Activated naive CD4-positive, alpha-beta T cell treated with Interleukin-2 at 50 U/mL for 16 hours (primary cell): Measurements from ENCODE around the gene DNAJA2.

ENCODE experiments used
- DNase-seq: peaks from one replicate; pipeline ENCODE4 v3.0.0-alpha.2; 2020

DNAJA2 gene

DNA sequence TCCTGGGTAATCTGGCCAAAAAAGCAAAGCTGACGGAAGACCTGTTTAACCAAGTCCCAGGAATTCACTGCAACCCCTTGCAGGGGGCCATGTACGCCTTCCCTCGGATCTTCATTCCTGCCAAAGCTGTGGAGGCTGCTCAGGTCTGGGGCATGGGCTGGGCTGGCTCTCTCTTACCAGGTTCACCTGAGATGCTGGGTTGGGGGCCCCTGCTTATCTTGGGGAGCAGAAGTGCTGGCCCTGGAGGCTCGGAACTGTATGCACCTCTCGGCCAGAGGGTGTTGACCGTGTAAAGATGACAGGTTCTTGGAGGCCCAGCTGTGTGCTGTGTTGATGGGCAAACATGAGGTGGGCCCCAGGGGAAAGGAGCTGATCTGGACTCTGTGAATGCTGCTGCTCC lies 49.1 kb downstream of the DNAJA2 start:
- DNase-seq, result no peak

- DNase-seq, result no peak
Measured at GRCh38 chr16:46923513-46924295, 49.8 kb downstream of the DNAJA2 start.

- no peak for DNase-seq
Measured at GRCh38 chr16:46922239-46922638, 51.2 kb downstream of the DNAJA2 start.

GRCh38 chr16:46920402-46921068 lies 52.9 kb downstream of the DNAJA2 start:
- no peak for DNase-seq

GRCh38 chr16:46918905-46919792 lies 54.3 kb downstream of the DNAJA2 start:
- peak; percentile 29 for DNase-seq

- no peak for DNase-seq
Measured at GRCh38 chr16:46918400-46918799, 55.1 kb downstream of the DNAJA2 start.

DNA sequence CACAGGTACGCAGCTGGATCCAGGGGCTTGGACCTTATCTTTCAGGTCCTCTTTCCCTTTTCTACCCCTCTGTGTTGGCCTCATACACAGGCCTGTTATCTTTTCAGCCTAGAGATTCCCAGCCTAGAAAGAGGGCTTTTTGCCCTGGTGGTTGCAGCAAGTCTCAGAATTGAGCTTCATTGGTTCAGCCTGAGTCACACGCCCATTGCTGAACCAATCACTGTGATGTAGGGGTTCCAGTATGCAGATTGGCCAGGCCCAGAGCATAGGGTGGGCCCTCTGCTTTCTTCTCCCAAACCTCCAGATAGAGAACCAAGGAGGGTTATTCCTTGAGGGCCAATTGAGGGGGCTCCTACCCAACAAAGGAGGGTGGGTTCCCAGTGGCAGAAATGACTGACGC lies 56.5 kb downstream of the DNAJA2 start:
- no peak for DNase-seq

- no peak for DNase-seq
Measured at GRCh38 chr16:46915483-46916025, 57.9 kb downstream of the DNAJA2 start.

GRCh38 chr16:46914556-46915201 lies 58.8 kb downstream of the DNAJA2 start:
- DNase-seq, result no peak

DNA sequence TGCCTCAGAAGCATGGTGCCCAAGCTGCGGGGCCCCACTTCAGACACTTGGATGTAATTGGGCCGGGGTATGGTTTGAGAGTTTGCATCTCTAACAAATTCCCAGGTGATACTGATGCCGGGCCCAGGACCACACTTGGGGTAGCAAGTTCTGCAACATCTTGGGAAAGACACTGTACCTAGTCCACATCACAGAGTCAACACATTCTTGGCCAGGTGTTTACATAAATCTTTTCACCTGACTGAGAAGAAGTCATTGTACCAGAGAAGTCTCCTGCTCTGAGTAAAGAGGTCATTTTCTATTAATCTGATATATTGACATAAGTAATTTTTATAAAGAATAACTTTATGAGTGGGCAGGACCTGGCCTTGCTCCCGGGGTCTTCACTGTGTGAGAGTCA lies 61.8 kb downstream of the DNAJA2 start:
- no peak for DNase-seq

- DNase-seq, result no peak
Measured at GRCh38 chr16:46911038-46911437, 62.4 kb downstream of the DNAJA2 start.

DNA sequence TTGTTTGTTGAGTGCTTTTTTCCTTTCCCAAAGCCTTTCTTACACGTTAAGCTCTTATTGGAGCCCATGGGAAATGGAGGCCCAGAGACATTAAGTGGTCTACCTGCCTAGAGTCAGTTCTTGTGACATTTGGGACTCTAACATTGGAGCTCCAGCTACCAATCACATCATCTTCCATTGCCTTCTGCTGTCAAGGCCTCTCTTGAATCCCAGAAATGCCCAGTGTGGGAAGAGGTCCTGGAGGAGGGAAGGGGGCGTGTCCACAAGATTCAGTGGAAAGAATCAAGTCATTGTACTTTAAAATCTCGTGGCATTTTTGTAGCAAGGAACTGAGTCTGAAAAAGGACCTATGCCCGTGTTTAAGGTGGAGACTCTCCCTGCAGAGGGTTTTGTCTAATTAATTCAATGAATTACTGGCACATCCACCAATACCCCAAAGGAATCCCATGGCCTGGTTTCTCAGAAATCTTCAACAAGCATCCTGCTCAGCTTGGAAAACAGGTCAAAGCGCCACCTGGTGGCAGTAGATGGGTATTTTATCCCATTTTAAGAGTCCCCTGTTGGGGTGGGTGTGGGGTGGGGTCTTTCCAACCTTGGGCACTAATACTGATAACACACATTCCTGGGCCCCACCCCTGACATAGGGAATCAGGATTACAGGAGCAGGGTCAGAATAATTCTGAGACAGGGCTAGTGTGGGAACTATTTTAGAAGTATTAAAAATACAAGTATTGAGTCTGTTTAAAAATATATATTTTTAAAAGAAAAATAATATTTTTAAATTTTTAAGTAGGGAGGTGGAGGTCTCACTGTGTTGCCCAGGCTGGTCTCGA lies 64.7 kb downstream of the DNAJA2 start:
- peak; percentile 58 for DNase-seq

DNA sequence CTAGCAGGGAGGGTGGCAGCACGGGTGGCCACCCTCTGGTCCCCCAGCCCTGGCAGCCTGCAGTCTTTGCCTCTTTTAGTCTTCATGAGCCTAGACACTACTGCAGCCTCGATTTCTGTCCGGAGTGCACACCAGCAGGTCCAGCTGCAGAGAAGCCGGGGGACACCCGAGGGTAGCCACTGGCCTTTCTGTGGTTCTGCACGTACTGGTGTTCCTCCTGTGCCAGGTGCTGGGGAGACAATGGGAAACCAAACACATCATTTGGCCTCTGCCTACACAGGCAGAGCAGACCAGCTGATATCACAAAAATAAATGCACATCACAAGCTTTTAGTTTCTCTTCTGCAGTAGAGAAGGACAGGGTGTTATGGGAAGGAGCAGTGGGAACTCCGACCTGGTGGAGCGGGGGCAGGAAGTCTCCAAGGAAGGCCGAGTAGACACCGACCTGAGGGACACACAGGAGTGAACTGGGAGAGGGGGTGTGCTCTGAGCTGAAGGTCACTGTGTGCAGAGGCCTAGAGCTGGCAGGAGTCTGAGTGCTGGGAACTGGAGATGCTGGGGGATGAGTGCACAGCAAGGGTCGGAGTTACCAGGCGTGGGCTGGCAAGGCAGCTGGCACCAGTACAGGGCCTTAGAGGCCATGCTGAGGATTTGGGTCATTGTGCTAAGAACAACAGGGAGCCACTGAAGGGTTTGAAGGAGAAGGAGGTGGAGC lies 66.3 kb downstream of the DNAJA2 start:
- DNase-seq, result no peak

- DNase-seq, result no peak
Measured at GRCh38 chr16:46906360-46907060, 67.0 kb downstream of the DNAJA2 start.
